Measurements from ENCODE around the gene ADORA3. TPM values are rescaled to one million over a fixed set of nuclear protein-coding genes. Genes with fewer than 3 reads are reported as not detected.

The ADORA3 gene
- total RNA-seq, result not detected in 2 replicates
- not detected in 2 replicates for polyA plus RNA-seq
- polyA plus RNA-seq (2012), result not detected in 2 replicates
- not detected in 2 replicates for polyA minus RNA-seq (ENCODE audit: low replicate concordance)

- H3K36me3 ChIP-seq (ENCODE audit: control insufficient read depth, insufficient read depth, low read length), result no peaks in the 10 kb centered on the region
- H3K79me2 ChIP-seq (ENCODE audit: control insufficient read depth, insufficient read depth, low read length), result no peaks in the 10 kb centered on the region
- H2AFZ ChIP-seq (ENCODE audit: low read length), result no peak within 1 kb of the TSS
- no peak within 1 kb of the TSS for H3K4me2 ChIP-seq (ENCODE audit: extremely low read depth, insufficient read depth, low read length)
- no peak for TF ChIP-seq EZH2 (IDR thresholded peaks at IDR 0.05; ENCODE audit: low read length, missing control alignments)
- H3K27ac ChIP-seq (ENCODE audit: insufficient read depth, low read length), result no peak within 1 kb of the TSS
- no peak within 1 kb of the TSS for H3K9ac ChIP-seq (ENCODE audit: insufficient read depth, low read length)
- no peaks in the 10 kb centered on the region for H3K9me3 ChIP-seq (ENCODE audit: control insufficient read depth, insufficient read depth, low read depth, low read length)
- no peak for DNase-seq (ENCODE audit: low read depth in 2 of 2)
- no peak within 1 kb of the TSS for H3K4me3 ChIP-seq (replicated peaks in 1 of 4; ENCODE audit: control extremely low read depth in 1 of 4, insufficient read depth in 1 of 4, low read depth in 3 of 4, low read length in 4 of 4)
- H4K20me1 ChIP-seq (ENCODE audit: control insufficient read depth, extremely low read depth, insufficient read depth, low read length), result no peaks in the 10 kb centered on the region
- peaks cover 9% of the 10 kb centered on the region for H3K4me1 ChIP-seq (ENCODE audit: control insufficient read depth, extremely low read depth, insufficient read depth, low read length)
- peaks cover 11% of the 10 kb centered on the region for H3K27me3 ChIP-seq (ENCODE audit: control insufficient read depth, insufficient read depth, low read length)
Observed at GRCh38 chr1:111503585-111504060, at the start of gene ADORA3, which contains the start of gene TMIGD3. Gene ADORA3, minus strand, starts transcription at chr1:111503633. Its CDS starts 279 bp downstream, at chr1:111503354. Gene TMIGD3, minus strand, starts transcription at chr1:111503633. Its CDS starts 279 bp downstream, at chr1:111503354.

GRCh38 chr1:111553196-111553595, 49.8 kb upstream of the ADORA3 start:
- Histone ChIP-seq H2AFZ (ENCODE audit: low read length) (no peak overlapping the region), H3K4me3 (replicated peaks in 1 of 4; ENCODE audit: control extremely low read depth in 1 of 4, insufficient read depth in 1 of 4, low read depth in 3 of 4, low read length in 4 of 4) (no peak overlapping the region), H3K9me3 (ENCODE audit: control insufficient read depth, insufficient read depth, low read depth, low read length) (no peaks in the 10 kb centered on the region), H3K4me2 (ENCODE audit: extremely low read depth, insufficient read depth, low read length) (peak overlapping the region; percentile 46), H3K9ac (ENCODE audit: insufficient read depth, low read length) (no peak overlapping the region), H3K4me1 (ENCODE audit: control insufficient read depth, extremely low read depth, insufficient read depth, low read length) (peaks cover 5% of the 10 kb centered on the region), H3K79me2 (ENCODE audit: control insufficient read depth, insufficient read depth, low read length) (no peaks in the 10 kb centered on the region), H3K27ac (ENCODE audit: insufficient read depth, low read length) (no peak overlapping the region), H3K27me3 (ENCODE audit: control insufficient read depth, insufficient read depth, low read length) (no peaks in the 10 kb centered on the region), H4K20me1 (ENCODE audit: control insufficient read depth, extremely low read depth, insufficient read depth, low read length) (no peaks in the 10 kb centered on the region), H3K36me3 (ENCODE audit: control insufficient read depth, insufficient read depth, low read length) (no peaks in the 10 kb centered on the region)
- peak in 1 of 2 donors; percentile 88 for DNase-seq (ENCODE audit: low read depth in 2 of 2)
- TF ChIP-seq EZH2 (IDR thresholded peaks at IDR 0.05; ENCODE audit: low read length, missing control alignments) (no peak), CTCF (conservative IDR thresholded peaks at IDR 0.05 in 1 of 2, IDR thresholded peaks at IDR 0.05 in 1 of 2; ENCODE audit: low read depth in 1 of 2, low read length in 2 of 2) (no peak)

GRCh38 chr1:111552587-111552986, 49.2 kb upstream of the ADORA3 start:
- no peaks in the 10 kb centered on the region for H3K36me3 ChIP-seq (ENCODE audit: control insufficient read depth, insufficient read depth, low read length)
- H3K27ac ChIP-seq (ENCODE audit: insufficient read depth, low read length), result no peak overlapping the region
- no peak overlapping the region for H2AFZ ChIP-seq (ENCODE audit: low read length)
- DNase-seq (ENCODE audit: low read depth in 2 of 2), result no peak
- no peak overlapping the region for H3K4me3 ChIP-seq (replicated peaks in 1 of 4; ENCODE audit: control extremely low read depth in 1 of 4, insufficient read depth in 1 of 4, low read depth in 3 of 4, low read length in 4 of 4)
- H3K79me2 ChIP-seq (ENCODE audit: control insufficient read depth, insufficient read depth, low read length), result no peaks in the 10 kb centered on the region
- H3K9me3 ChIP-seq (ENCODE audit: control insufficient read depth, insufficient read depth, low read depth, low read length), result no peaks in the 10 kb centered on the region
- no peak overlapping the region for H3K9ac ChIP-seq (ENCODE audit: insufficient read depth, low read length)
- H3K4me2 ChIP-seq (ENCODE audit: extremely low read depth, insufficient read depth, low read length), result no peak overlapping the region
- H3K4me1 ChIP-seq (ENCODE audit: control insufficient read depth, extremely low read depth, insufficient read depth, low read length), result peaks cover 5% of the 10 kb centered on the region
- no peaks in the 10 kb centered on the region for H3K27me3 ChIP-seq (ENCODE audit: control insufficient read depth, insufficient read depth, low read length)
- TF ChIP-seq EZH2 (IDR thresholded peaks at IDR 0.05; ENCODE audit: low read length, missing control alignments), result no peak
- no peak for TF ChIP-seq CTCF (conservative IDR thresholded peaks at IDR 0.05 in 1 of 2, IDR thresholded peaks at IDR 0.05 in 1 of 2; ENCODE audit: low read depth in 1 of 2, low read length in 2 of 2)
- H4K20me1 ChIP-seq (ENCODE audit: control insufficient read depth, extremely low read depth, insufficient read depth, low read length), result no peaks in the 10 kb centered on the region
